GM19324 (cell line): Measurements from ENCODE around the gene SLC1A2.

Source experiments
- ATAC-seq: cut with Tn5 transposase; IDR thresholded peaks from one replicate; pipeline ENCODE4 v1.9.1; 2021; ENCODE audit warnings: mild to moderate bottlenecking, moderate library complexity; ENCODE audit not compliant: unreplicated experiment, low FRiP score

Gene SLC1A2

GRCh38 chr11:35277827-35278226, 141.5 kb downstream of the SLC1A2 start:
- no peak for ATAC-seq

DNA sequence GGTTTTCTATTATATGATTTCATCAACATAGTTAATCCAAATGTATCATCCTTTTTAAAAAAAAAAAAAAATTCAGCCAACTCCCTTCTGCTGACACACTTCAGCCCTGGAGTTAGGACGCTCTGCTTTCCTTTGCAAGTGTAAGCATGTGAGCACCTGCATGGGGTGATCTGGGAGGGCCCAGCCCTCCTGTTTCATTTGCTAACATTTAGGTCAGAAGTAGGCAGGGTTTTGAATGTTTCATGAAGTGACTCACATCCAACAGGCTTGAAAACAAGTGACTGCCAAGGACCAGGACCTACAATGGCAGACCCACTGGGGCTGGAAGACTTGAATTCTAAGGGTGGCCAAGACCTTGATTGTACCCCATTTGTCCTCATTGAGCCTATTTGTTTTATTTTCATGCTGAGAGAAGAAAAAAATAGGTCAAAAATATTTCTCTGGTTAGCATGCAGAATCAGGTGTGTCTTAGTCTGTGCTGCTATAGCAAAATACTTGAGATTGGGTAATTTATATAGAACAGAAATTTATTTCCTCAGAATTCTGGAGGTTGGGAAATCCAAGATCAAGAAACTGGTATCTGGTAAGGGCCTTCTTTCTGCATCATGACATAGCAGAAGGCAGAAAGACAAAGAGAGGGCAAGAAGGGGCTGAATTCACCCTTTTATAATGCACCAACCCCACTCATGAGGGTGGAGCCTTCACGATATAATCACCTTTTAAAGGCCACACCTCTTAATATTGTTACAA, 142.8 kb downstream of the SLC1A2 start:
- no peak for ATAC-seq

- ATAC-seq, result no peak
Observed at GRCh38 chr11:35275786-35276170, 143.6 kb downstream of the SLC1A2 start.

DNA sequence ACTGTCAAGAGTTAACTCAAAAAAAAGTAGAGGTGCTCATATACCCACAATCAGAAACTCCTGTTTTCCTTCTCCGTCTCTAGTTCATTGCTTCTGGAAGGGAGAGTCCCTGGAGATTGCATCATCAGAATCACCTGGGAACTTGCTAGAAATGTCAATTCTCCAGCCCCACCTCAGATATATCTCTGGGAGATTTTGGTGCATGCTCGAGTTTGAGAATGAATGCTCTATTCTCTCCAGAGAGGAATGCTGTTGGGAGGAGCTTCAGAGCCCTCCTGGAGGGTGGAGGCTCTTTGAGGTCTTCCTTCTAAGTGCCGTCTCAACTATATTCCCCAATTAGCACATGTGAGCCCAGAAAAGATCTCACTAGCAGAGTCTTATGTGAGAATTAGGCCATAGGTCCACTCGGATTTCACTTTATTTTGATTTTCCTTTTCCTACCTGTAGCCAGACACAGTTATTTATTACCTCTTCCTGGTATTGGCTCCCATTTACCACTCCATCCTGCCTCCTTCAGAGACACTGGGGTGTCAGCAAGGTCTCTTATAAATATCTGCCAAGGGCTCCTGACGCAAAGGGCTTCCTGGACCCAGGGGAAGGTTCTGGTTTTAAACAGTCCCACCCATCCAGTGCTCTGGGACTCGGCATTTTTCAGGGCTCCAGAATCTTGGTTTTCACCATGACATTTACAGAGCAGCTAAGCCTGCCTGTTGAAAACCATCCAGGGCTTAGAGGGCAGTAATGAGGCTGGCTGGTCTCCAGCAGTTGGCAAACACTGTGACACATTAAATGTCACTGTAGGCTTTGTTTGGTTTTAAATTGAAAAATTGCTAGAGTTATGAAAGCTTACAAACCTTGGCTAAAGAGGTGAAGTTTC, 144.2 kb downstream of the SLC1A2 start:
- no peak for ATAC-seq

DNA sequence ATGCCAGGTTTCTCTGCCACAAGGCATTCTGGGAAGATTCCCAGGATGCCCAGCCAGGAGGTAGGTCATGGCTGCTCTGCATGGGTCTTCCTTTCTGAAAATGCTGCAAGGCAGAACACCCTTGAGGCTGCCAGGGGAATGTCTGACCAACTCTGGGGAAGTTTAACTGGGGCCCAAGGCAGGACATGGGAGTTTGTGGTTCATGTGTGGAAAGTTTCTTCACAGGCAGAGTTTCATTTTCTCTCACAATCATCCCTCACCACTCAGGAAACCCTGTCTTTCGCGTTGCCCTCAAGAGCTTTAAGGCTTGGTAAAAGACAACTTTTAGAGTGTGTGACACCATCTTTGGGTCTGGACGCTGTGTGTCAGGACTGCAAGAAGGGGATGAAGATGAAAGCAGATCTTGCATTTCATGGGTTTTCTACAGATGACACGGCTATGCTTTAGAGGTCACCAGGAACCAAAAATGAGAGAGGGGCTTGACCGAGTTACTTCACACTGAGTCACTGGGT, 146.9 kb downstream of the SLC1A2 start:
- ATAC-seq, result peak; percentile 79

GRCh38 chr11:35271031-35271430, 148.3 kb downstream of the SLC1A2 start:
- no peak for ATAC-seq

DNA sequence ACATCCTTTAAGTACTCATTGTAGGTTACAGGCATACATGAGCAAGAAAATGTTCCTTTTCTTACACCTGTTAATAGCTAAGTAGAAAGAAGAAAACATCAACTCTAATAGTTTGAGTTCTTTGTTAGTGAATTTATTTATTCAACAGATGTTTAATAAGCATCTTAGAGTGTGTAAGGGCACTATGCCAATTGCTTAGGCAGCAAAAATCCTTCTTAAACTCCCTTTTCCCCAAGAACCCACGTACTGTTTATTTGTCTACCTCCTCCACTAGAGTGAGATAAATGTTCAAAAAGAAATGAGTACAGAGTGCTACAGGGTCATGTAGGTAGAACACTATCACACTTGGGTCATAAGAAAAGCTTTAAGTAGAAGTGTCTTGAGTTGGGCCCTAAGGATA, 149.0 kb downstream of the SLC1A2 start:
- no peak for ATAC-seq

DNA sequence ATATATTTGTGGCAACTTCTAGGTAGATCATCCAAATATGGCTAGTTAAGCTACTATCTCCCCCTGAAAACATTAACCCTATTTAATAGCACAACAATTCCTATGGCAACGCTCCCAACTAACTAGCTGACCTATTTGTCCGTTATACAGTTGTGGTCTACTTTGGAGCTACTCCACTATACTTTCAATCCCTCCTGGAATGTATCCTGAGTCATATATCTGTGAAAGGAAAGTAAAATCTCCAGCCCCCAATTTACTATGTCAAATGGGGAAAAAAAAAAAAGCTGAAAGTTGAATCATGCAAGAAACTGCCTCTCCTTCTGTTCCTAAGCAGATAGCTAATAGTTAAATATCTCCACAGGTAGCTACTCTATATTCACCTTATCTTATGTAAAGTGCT, 151.9 kb downstream of the SLC1A2 start:
- ATAC-seq, result no peak

GRCh38 chr11:35265755-35266454, 153.5 kb downstream of the SLC1A2 start:
- ATAC-seq, result no peak

DNA sequence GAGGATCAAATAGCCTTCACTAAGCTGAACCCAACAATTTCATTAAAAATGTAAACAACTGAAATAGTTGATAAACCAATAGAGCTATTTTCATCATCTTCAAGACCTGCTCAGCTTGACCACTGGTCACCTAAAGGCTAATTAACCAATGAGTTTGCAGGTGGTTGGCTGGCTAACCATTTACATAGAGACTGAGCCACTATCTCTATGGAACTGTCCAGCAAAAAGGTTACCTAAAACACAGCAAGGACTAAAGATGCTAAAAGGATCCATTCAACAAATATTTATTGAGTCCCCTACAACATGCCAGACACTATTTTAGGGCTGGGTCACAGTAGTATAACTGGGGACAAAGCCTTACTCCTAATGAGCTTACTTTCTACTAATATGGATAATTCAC, 156.6 kb downstream of the SLC1A2 start:
- no peak for ATAC-seq

- ATAC-seq, result no peak
Observed at GRCh38 chr11:35262056-35262455, 157.3 kb downstream of the SLC1A2 start.

DNA sequence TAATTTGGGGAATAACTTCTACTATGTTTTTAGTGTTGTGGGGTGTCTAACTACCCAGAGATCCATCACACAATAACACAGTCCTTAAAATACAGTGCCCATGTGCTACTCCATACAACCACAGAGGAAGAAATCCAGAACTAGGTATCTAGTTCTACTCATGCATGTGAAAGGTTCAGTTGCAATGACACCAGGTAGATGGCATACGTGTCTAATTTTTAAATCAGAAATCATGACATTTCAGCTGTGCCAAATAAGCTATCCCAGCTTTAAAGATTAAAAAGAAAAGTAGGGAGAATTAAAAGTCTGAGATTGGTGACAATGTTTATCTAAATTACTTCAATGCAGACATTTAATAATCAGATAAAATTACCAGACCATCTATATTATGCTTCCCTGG, 158.2 kb downstream of the SLC1A2 start:
- no peak for ATAC-seq

GRCh38 chr11:35260342-35260985, 158.9 kb downstream of the SLC1A2 start:
- no peak for ATAC-seq

DNA sequence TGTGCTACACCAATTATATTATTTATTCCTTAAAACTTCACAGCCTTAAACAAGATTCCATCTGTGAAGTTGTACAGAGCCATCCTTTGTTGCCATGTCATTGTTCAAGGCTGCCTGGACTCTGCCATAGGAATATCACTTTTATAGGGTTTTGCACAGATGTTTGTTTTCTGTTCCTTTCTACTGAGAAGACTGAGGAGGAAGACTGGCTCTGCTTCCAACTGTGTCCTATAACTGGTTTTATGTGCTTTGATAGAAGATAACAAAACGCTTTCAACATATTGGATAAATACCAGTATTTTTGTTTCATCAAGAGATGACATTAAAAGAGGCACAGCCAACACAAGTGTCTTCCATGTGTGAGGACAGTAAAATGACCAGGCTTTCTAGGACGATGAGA, 159.8 kb downstream of the SLC1A2 start:
- ATAC-seq, result no peak

DNA sequence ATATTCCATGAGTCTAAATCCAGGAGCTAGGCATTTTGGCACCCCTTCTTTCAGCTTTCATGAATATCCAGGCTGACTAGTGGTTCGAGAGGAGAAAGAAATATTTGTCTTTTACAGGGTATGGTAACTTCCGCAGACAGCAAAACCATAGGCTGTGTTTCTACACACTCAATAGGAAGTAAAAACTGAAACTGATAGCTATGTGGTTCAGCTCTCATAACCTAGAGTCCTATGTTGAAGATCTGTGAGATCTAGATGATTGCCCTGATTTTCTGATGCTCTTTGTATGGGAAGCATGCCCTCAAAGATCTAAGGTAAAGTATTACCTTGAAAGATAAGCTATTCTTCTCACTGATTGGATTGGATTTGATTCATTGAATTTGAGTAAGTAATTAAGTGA, 162.1 kb downstream of the SLC1A2 start:
- peak; percentile 96 for ATAC-seq

- ATAC-seq, result no peak
Observed at GRCh38 chr11:35256296-35256695, 163.1 kb downstream of the SLC1A2 start.

- no peak for ATAC-seq
Observed at GRCh38 chr11:35255514-35255913, 163.8 kb downstream of the SLC1A2 start.

DNA sequence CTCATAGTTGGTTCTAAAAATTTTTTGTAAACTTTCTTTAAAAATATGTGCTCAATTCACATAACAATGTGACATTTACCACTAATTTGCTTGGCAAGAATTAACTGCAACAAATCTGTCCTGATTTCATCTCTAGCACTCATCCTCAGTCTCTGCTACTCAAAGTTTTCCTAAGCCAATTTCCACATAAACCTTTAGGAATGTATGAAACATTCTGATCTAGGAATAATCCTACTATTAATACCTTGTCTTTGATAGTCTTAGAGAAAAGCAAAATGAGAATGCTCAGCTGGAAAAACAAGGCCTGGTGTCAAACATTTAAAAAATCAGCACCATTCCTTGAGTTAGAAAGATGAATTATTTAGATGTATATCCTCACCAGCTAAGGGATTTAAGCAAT, 166.1 kb downstream of the SLC1A2 start:
- ATAC-seq, result no peak

- ATAC-seq, result no peak
Observed at GRCh38 chr11:35250621-35251020, 168.7 kb downstream of the SLC1A2 start.

- no peak for ATAC-seq
Observed at GRCh38 chr11:35250192-35250591, 169.2 kb downstream of the SLC1A2 start.
